ENCODE results near the gene NXF1.
"Not testable (repeated sequence)": the region's sequence is repeated elsewhere in the genome, so short reads cannot be mapped to it uniquely, and the experiment has no call there.

NXF1 gene

DNA sequence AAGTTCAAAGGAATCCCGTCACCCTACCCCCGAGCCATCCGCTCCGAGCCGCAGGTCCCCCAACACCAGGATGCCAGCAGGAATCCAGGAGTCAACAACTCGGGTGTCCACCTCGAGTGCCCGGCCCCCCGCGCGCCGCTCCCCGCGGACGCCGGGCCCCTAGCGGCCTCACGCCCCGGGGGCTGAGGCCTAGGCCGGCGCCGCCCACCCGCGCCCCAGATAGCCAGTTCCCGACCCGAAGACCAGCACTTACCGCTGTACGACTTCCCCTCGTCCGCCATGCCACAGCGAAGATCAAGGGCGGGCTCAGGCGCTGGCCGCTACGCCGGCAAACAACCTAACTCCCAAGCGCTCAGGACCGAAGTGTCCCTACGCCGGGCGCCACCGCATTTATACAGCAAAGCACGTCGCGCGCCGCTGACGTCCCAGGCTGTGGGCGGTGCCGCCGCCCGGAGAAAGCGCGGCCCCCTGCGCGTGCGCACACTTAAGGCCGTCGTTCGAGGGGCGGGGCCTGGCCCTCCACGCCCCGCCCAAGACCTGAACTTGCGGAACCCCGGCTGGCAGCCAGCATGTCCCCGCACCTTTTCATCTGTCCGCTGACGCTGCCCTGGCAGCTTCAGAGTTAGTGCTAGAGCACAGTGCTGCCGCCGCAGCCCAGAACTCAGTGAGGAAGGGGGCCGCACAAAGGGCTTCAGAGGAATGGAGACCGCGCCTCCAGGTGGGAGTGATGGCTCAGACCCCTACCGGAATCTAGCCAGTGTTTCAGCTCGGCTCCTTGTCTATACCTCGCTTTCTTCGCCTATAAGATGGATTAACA lies at the start of gene NXF1:
NXF1 (minus strand) TSS at position 365 of the 817 bp plus-strand sequence; CDS start at position 281, 84 bp downstream.
- DNase-seq: peak; percentile 93

DNA sequence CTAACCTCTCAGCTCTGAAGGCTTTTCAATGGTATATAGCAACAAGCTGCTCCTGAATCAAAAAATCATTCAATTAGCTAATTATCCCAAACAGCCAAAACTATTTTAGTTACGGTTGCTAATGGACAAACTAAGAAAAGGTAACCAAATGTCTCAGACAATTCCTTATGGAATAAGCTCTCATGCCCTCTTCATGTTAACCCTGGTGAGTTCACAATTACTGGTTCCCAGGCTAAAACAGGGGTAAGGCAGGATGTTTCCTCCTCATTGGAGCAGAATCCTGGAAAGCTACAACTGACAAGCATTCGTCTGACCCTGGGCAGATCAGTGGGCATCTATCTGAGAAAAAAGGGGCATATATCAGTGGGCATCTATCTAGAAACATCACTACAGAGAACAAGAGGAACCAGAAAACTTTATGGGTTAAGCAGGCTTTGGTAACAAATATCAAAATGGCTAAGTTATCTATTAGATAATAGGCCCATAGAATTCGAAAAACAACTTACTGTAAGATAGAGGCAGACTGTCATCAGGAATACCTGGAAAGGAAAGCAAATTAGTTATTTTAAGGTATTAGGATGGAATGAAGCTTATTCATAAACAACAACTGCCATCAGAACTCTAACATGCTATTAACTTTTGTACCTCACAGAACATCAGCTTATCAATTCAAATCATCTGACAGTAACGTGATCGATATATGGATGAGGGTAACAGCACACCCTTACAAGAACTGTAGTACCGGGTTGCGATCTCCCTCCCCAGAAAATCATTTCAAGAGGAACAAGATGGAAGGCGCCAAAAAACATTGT lies 49.0 kb upstream of the NXF1 start:
- DNase-seq: peak; percentile 57

DNA sequence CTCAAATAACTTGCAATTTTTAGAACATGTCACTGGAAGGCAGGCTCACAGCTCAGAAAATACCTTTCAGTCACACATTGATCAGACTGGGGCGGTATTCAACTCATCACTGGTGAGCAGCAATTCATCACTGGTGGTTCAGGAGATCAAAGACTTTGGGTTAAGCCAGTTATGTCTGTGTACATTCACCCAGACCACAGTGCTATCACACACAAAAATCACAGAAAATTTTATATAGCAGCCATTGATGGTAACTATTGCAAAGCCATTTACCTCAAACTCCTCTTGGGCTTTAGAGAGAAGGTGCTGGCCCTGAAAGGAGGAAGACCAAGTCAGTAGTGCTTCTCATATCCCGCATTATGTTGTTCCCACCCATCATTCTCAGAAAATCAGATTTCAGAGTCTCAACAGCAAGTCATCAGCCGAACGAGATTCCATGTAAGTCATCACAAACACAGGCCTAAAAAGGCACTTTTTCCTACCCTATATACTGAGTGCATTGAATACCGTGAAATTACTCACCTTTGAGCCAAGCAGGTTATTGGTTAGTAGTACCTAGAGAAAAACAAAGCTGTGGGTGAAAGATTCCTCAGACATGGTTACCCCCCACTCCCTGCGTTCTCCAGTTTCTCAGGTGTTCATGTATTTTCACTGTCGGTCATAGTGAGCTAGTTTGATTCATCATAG lies 48.2 kb upstream of the NXF1 start:
- peak; percentile 34 for DNase-seq

DNA sequence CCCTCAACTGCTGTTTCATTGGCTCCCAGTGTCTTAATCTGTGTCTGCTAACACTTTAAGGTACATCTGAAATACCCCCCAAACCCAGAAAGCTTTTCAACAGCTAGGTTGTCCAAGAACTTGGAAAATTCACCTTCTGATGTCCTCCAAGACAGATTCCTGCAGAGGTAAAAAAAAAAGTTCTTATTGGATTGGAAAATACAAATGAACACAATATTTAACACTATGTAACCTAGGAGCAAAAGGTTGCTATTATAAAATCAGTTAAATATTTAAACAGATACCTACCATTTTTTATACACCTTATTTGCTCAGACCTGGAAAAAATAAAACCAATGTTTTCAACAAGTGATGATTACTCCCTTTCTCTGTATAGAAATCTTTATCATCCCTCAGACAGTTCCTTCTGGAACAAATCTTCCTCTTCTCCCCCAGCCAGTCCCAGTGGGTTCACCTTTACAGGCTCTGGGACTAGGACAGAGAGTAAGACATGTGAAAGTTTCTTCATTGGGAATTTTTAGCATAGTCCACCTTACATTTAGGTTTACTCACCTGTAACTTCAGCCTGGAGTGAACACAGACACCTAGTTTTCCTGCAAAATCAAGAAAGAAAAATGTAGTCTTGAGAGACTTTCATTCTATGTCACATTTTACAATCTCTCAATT lies 47.4 kb upstream of the NXF1 start:
- no peak for DNase-seq

DNA sequence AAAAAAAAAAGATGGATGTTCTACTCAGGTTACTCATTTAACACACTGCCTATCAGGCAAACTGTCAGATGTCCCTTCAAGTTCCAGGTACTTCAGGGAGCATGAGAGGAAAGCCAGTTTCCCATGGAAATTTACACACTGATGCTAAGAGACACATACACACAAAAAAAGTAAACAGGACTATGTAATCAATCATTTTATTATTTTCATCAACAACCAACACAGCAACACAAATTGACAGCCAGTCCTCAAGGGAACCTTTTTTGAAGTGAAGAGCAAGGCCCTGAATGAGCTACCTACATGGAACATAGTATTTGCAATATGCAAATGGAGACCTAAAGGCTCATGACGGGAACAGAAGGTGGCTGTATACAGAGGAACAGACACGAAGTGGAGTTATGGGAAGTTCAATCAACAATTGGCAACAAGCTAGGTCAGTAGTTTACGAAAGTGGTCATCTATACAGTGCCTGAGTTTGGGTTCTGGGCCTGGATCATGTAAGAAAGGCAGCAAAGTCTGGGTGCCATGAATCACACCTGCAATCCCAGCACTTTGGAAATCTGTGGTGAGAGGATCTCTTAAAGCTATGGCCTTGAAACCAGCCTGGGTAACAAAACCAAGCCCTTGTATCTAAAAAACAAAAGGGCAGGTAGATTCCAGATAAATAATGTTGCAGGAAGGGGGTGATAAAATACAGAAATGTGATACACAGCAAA lies 46.7 kb upstream of the NXF1 start:
- DNase-seq: no peak

DNA sequence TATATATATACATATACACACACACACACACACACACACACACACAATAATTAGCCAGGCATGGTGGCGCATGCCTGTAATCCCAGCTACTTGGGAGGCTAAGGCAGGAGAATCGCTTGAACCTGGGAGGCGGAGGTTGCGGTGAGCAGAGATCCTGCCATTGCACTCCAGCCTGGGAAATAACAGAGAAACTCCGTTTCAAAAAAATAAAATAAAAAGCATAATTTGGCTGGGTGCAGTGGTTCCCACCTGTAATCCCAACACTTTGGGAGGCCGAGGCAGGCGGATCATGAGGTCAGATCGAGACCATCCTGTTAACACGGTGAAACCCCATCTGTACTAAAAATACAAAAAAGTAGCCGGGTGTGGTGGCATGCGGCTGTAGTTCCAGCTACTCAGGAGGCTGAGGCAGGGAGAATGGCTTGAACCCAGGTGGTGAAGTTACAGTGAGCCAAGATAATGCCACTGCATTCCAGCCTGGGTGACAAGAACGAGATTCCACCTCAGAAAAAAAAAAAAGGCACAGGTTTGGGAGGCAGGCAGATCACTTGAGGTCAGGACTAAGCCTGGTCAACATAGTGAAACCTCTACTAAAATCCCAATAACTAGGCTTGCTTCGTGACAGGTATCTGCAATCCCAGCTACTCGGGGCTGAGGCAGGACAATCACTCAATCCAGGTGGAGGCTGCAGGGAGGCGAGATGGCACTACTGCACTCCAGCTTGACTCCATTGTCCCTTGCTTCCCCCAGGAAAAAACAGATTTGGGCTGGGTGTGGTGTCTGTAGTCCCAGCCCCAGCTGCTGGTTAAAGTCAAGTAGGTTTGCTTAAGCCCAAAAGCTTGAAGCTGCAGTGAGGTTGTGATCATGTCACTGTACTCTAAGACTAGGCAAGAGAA lies 45.9 kb upstream of the NXF1 start:
- peak; percentile 71 for DNase-seq

DNA sequence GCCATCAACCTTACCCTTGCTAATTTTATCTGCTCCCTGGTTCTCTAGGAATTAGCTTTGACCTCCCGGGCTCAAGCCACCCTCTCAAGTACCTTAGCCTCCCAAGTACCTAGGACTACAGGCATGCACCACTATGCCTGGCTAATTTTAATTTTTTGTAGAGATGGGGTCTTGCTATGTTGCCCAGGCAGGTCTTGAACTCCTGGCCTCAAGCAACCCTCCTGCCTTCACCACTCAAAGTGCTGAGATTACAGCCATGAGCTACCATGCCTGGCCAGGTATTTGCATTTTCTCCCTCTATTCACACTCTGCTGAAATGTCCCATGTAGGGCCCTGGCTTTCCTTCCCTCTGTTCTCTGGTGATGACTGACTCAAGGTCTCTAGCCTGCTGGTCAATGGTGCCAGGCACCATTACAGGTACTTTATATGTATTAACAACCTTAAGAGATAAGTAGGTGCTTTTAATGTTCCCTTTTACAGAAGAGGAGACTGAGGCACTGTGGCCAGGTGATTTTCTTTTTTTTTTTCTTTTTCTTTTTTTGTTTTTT lies 42.6 kb upstream of the NXF1 start:
- no peak for DNase-seq

DNA sequence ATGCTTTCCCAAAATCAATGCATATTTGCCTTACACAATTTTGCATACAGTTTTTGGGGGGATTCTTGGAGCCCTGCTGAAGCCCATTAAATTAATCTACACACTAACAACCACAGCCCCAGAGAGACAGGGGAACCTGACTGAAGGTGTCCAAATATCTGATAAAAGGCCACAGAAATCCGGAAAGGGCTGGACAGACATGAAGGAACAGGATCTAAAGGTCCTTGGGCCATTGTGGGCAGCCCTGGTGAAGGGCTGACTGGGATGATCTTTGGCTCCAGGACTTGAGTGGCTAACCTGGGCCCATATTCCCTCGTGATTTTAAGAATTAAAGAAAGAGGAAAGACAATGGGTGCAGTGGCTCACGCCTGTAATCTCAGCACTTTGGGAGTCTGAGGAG lies 40.9 kb upstream of the NXF1 start:
- DNase-seq: no peak

DNA sequence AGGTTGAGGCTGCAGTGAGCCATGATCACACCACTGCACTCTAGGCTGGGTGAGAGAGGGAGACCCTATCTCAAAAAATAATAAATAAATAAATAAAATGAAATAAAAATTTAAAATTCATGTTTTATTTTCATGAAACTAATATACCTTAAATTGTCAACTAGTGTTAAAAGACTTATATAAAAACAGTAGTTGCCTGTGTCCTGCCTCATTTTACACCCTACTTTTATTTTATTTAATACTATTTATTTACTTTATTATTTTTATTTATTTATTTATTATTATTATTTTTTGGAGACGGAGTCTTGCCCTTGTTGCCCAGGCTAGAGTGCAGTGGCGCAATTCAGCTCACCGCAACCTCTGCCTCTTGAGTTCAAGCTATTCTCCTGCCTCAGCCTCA lies 38.9 kb upstream of the NXF1 start:
- no peak for DNase-seq

DNA sequence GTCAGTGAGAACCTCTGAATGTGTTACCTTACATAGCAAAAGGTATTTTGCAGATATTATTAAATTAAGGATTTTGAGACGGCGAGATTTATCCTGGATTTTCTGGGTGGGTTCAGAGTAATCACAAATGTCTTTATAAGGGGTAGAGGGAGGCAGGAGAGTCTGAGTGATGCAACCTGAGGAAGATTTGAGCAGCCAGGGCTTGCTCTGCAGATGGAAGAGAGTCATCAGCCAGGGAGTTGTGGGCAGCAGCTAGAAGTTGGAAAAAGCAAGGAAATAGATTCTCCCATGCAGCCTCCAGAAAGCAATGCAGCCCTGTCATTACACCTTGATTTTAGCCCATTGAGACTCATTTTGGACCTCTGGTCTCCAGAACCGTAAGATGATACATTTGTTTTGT lies 38.2 kb upstream of the NXF1 start:
- no peak for DNase-seq

DNA sequence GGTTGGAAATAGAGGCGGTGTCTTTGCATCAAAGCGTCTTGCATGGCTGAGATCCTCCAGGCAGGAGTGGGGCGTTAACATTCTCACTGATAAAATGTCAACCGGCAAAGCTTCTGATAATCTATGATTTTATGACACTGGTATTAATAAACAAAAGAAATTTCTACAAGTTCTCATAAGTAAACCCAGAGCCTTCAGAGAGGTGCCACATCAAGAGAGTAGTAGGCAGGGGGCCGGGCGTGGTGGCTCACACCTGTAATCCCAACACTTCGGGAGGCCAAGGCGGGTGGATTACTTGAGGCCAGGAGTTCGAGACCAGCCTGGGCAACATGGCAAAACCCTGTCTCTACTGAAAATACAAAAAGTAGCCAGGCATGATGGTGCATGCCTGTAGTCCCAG lies 37.7 kb upstream of the NXF1 start:
- DNase-seq: not testable (repeated sequence)

DNA sequence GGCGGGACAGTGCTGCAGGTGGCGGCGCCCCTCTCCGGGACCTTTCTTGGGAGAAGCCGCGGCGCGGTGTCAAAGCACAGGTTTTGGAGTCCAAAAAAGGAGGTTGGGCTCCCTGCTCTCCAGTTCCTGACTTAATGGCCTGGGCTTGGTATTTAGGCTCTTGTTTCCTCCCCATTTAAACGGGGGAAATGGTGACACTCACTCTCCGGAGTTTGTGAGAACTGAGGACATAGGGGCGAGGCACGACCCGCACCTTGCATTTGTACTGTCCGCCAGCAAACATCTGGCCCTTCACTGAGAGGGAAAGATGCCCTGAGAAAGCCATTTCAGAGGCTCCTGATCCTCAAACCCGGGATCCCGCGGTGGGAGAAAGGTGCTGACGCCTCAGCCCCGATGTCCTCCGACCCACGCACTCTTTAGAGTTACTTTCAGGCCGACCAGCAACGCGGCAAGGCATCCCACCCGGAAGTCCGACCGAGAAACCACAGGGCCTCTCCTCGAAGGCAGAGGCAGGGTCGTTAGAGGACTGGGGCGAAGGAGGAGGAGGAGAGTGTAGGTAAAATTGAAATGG lies 37.0 kb upstream of the NXF1 start:
- DNase-seq: no peak

DNA sequence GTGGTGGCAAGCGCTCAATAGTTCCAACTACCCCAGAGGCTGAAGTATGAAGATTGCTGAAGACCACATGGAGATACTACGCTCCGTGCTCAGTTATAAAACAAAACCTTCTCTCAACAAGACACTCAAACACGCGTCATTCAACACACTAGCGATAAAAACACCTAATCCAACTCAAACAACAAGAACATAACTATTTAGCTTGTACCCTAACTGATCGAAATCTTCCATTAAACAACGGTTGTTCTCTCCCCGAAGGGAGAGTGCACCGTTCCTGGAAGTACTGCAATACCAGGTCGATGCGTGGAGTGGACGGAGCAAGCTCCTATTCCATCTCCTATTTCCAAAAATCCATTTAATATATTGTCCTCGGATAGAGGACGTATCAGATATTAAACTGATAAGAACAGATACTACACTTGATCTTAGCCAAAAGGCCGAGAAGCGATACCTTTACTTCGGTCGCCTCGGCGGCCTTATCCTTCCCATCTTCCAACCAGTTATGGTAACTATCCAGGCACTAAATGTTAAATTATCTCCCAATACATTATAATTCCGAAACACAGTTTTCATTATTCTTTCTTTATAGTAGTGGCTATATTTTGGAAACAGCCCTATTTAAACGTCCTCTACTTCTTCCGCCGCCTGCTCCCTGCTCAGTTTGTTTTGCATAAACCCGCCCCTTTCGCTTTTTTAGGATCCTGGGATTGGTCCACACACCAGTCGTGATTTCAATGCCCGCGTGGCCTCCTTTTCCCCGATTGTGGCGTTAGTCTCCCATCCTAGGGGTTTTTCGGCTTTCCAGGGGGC lies 36.3 kb upstream of the NXF1 start:
- peak; percentile 100 for DNase-seq

DNA sequence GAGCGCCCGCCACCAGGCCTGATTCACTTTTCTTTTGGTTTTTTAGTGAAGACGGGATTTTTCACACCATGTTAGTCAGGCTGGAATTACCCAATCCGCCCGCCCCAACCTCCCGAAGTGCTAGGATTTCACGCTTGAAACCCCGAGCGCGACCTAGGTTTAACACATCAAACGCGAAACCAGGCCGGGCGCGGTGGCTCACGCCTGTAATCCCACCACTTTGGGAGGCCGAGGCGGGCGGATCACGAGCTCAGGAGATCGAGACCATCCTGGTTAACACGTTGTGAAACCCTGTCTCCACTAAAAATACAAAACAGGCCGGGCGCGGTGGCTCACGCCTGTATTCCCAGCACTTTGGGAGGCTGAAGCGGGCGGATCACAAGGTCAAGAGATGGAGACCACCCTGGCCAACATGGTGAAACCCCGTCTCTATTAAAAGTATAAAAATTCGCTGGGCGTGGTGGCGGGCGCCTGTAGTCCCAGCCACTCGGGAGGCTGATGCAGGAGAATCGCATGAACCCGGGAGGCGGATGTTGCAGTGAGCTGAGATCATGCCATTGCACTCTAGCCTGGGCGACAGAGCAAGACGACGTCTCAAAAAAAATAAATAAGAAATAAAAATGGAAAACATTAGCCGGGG lies 35.6 kb upstream of the NXF1 start:
- peak; percentile 64 for DNase-seq

DNA sequence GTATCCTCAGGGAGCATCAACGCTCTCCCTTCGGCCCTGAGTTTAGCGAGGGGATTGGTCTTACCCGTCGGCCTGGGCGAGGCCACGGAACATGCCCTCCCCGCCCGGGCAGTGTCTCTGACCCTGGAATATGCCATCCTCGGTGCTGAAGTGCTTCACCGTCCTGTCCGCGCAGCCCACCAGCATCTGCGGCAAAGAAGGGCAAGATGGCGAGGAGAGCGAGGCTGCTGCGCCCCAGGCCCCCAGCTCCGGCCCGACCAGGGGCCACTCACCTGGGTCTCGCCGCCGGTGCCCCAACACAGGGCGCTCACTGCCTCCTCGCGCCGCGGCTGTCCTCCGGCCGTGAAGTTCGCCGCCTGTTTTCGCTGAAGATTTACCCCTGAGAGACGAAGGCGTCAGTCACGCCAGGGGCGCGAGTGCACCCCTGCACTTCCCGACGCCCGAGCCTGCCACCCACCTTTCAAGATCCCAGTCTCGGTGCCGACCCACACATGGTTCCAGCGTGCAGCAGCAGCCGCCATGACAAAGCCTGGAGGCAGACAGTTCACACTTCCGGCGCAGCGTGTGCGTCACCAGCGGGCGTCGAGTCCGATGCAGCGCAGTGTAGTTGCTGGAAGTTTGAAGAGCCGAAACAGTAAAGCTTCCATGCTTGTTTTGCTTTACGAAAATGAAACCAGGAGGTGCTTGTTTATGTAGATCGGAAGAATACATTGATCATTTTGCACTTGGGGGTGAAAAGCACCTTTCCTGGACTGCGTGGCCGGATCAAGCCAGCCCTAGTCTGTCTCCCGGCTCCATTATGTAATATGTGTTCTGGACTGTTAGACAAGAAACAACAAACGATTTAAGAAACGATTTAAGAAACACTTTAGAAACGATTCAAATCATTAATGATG lies 34.1 kb upstream of the NXF1 start, which contains the start of gene WDR74:
WDR74 (minus strand) TSS at position 541 of the 896 bp plus-strand sequence; CDS start at position 521, 20 bp downstream.
- DNase-seq: peak; percentile 96

DNA sequence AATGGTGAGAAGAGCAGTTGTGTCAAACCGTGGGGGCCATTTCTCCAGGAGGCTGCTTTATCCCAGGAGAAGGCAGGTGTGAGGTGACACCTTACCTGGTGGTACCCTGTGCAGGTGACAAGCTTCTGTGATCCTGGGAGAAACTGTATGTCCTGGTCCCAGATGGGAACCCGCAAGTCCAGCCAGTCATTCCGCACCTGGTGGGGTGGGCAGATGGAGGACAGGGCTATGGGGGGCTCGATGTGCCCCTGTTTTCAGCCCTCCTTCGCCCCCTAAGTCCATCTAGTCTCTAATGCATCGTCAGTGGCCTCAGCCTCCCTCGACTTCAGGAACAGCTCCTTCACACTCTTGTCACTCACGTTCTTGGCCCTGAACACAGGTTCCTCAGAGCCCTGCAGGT lies 30.1 kb upstream of the NXF1 start:
- no peak for DNase-seq

DNA sequence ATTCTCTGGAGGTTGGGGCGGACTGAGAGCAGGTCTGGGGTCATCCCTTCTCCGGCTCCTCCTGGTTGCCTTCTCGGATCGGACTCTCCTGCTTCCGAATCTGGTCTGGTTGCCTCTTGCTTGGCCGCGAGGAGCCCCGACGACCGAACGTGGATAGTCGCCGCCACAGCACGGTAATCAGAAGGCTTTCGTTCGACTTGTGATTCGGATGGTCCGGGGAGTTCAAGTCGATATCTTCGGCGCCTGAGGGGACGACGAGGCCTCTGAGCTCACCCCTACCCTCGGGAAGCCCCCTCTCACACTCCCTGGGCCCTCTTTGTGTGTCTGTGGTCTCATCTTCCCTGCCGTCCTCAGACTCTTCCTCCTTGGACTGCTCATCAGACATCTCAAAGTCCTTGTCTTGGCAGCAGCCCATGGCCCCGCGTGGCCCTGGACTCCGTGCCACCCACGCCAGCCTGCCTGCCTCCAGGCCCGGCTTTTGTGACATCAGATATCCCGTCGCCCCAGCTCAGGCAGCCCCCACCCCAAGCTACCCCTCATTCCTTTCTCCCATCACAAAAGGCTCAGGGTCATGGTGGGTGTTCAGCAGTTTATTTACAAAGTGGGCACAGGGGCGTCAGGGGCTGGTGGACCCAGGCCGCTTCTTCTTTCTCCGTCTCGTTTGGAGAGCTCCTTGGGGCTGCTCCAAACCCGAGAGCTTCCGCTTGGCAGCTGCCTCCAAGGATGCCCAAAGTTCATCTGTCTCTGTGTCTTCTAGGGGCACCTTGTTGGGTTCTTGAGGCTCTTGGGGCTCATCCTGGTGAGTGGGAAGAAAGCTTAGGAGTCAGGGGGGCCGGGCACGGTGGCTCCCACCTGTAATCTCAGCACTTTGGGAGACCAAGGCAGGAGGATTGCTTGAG lies 27.3 kb upstream of the NXF1 start, which contains the start of gene TEX54:
TEX54 (minus strand) TSS at position 506 of the 899 bp plus-strand sequence.
- DNase-seq: peak; percentile 27

Measured in hematopoietic multipotent progenitor cell treated with erythropoietin and hydrocortisone succinate and interleukin-3 and kit ligand, for 8 days (in vitro differentiated cells).